ENCODE data around the gene RPS2.
A peak's percentile ranks its signal among the peaks of the same experiment; 100 is the strongest.

Gene RPS2

GRCh38 chr16:1999866-2000514, 35.4 kb upstream of the RPS2 start:
- DNase-seq (ENCODE audit: extremely low read depth in 1 of 2, low read depth in 1 of 2) = no peak

GRCh38 chr16:1998852-1999801, 34.5 kb upstream of the RPS2 start:
- no peak for DNase-seq (ENCODE audit: extremely low read depth in 1 of 2, low read depth in 1 of 2)

GRCh38 chr16:1998360-1998835, 33.8 kb upstream of the RPS2 start:
- DNase-seq (ENCODE audit: extremely low read depth in 1 of 2, low read depth in 1 of 2) = no peak

- no peak for DNase-seq (ENCODE audit: extremely low read depth in 1 of 2, low read depth in 1 of 2)
Observed at GRCh38 chr16:1997494-1998359, 33.1 kb upstream of the RPS2 start.

GRCh38 chr16:1993731-1994131, 29.1 kb upstream of the RPS2 start:
- no peak for DNase-seq (ENCODE audit: extremely low read depth in 1 of 2, low read depth in 1 of 2)

GRCh38 chr16:1992704-1993317, 28.2 kb upstream of the RPS2 start:
- no peak for DNase-seq (ENCODE audit: extremely low read depth in 1 of 2, low read depth in 1 of 2)

- DNase-seq (ENCODE audit: extremely low read depth in 1 of 2, low read depth in 1 of 2) = peak; percentile 92 to 97
Observed at GRCh38 chr16:1991948-1992703, 27.5 kb upstream of the RPS2 start.

GRCh38 chr16:1991588-1991947, 26.9 kb upstream of the RPS2 start:
- no peak for DNase-seq (ENCODE audit: extremely low read depth in 1 of 2, low read depth in 1 of 2)

- no peak for DNase-seq (ENCODE audit: extremely low read depth in 1 of 2, low read depth in 1 of 2)
Observed at GRCh38 chr16:1991135-1991551, 26.5 kb upstream of the RPS2 start.

- no peak for DNase-seq (ENCODE audit: extremely low read depth in 1 of 2, low read depth in 1 of 2)
Observed at GRCh38 chr16:1990351-1991134, 25.9 kb upstream of the RPS2 start.

- DNase-seq (ENCODE audit: extremely low read depth in 1 of 2, low read depth in 1 of 2) = no peak
Observed at GRCh38 chr16:1990101-1990350, 25.4 kb upstream of the RPS2 start.

GRCh38 chr16:1989209-1990100, 24.8 kb upstream of the RPS2 start, which contains the start of gene SYNGR3:
Gene SYNGR3 (plus strand): TSS chr16:1989970. CDS start chr16:1990103, 133 bp downstream.
- DNase-seq (ENCODE audit: extremely low read depth in 1 of 2, low read depth in 1 of 2) = no peak

- DNase-seq (ENCODE audit: extremely low read depth in 1 of 2, low read depth in 1 of 2) = no peak
Observed at GRCh38 chr16:1987198-1987597, 22.6 kb upstream of the RPS2 start.

- DNase-seq (ENCODE audit: extremely low read depth in 1 of 2, low read depth in 1 of 2) = no peak
Observed at GRCh38 chr16:1985466-1986150, 21.0 kb upstream of the RPS2 start.

GRCh38 chr16:1984347-1985225, 20.0 kb upstream of the RPS2 start:
- no peak for DNase-seq (ENCODE audit: extremely low read depth in 1 of 2, low read depth in 1 of 2)

GRCh38 chr16:1983544-1984346, 19.1 kb upstream of the RPS2 start, which contains the start of gene GFER:
Gene GFER (plus strand): TSS chr16:1984193. CDS start chr16:1984219, 26 bp downstream.
- peak; percentile 64 to 70 for DNase-seq (ENCODE audit: extremely low read depth in 1 of 2, low read depth in 1 of 2)

Measured in stimulated activated CD8-positive, alpha-beta memory T cell treated with anti-CD3 and anti-CD28 coated beads, Interleukin-7, amount 100 ng/mL, for 48 hours (primary cell).